Measurements from ENCODE around the gene SLFN14. TPM values are rescaled to one million over a fixed set of nuclear protein-coding genes. Genes with fewer than 3 reads are reported as not detected.

SLFN14 gene
- total RNA-seq, 1 experiment from 2014 or later, result not detected

DNA sequence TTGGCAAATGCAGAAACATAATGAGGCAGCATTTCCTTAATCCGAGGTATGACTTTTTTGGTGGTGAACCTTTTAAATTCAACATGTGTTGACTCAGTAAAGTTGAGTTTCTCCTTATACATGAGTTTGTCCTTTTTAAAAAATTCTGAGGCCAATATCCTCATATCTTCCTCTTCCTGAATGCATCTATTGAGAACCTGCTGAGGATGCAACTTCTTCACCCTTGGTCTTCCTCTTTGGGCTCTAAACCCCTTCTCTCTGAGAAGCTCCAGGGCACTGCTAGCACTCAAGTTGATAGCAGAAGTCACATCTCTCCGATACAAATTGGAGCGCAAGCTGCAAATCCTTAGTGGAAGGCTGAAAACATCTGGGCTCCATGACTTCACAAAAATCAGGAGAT, 3.3 kb downstream of the SLFN14 start:
- Histone ChIP-seq H3K4me3 (ENCODE audit: low read depth in 2 of 2, low read length in 2 of 2) (no peak overlapping the region), H3K4me1 (ENCODE audit: control insufficient read depth, insufficient read depth, low read length) (no peaks in the 10 kb centered on the region), H3K27me3 (ENCODE audit: control insufficient read depth, insufficient read depth, low read length) (no peaks in the 10 kb centered on the region), H3K9me3 (ENCODE audit: control insufficient read depth, insufficient read depth, low read depth, low read length) (no peaks in the 10 kb centered on the region), H3K27ac (ENCODE audit: low read length) (no peak overlapping the region), H3K36me3 (ENCODE audit: control insufficient read depth, insufficient read depth, low read length) (no peaks in the 10 kb centered on the region)
- intact Hi-C loops (cut with micrococcal nuclease; ENCODE audit: unreplicated experiment), result loop anchor here (5.0 kb wide), 1 partner anchor 190 kb away; no protein-coding TSS in a partner anchor
- DNase-seq (ENCODE audit: low read depth, low spot score), result no peak
- ATAC-seq, result no peak
- ChIA-PET CTCF (no interaction called here), POLR2A (interaction anchor here (0.6 kb wide), 1 partner anchor 12 kb away, joined by 4 read pairs; no protein-coding TSS in a partner anchor)
- in situ Hi-C loops (cut with HindIII; ENCODE audit: low pct_unique_long_range_greater_than_20kb, low sequenced_read_pairs), result no loop called here
- no TSS peak for BruUV-seq (replicated peaks)
- TF ChIP-seq POLR2AphosphoS5 (IDR thresholded peaks at IDR 0.05; ENCODE audit: low read depth, low read length) (no peak), SIN3A (IDR thresholded peaks at IDR 0.05; ENCODE audit: borderline replicate concordance, insufficient read depth, low read depth, low read length) (no peak), TCF7L2 (IDR thresholded peaks at IDR 0.05; ENCODE audit: low read depth, low read length) (no peak)
- TF ChIP-seq, protein P1, sequence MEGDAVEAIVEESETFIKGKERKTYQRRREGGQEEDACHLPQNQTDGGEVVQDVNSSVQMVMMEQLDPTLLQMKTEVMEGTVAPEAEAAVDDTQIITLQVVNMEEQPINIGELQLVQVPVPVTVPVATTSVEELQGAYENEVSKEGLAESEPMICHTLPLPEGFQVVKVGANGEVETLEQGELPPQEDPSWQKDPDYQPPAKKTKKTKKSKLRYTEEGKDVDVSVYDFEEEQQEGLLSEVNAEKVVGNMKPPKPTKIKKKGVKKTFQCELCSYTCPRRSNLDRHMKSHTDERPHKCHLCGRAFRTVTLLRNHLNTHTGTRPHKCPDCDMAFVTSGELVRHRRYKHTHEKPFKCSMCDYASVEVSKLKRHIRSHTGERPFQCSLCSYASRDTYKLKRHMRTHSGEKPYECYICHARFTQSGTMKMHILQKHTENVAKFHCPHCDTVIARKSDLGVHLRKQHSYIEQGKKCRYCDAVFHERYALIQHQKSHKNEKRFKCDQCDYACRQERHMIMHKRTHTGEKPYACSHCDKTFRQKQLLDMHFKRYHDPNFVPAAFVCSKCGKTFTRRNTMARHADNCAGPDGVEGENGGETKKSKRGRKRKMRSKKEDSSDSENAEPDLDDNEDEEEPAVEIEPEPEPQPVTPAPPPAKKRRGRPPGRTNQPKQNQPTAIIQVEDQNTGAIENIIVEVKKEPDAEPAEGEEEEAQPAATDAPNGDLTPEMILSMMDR (IDR thresholded peaks at IDR 0.05), result no peak
- TF ChIP-seq, protein P2, sequence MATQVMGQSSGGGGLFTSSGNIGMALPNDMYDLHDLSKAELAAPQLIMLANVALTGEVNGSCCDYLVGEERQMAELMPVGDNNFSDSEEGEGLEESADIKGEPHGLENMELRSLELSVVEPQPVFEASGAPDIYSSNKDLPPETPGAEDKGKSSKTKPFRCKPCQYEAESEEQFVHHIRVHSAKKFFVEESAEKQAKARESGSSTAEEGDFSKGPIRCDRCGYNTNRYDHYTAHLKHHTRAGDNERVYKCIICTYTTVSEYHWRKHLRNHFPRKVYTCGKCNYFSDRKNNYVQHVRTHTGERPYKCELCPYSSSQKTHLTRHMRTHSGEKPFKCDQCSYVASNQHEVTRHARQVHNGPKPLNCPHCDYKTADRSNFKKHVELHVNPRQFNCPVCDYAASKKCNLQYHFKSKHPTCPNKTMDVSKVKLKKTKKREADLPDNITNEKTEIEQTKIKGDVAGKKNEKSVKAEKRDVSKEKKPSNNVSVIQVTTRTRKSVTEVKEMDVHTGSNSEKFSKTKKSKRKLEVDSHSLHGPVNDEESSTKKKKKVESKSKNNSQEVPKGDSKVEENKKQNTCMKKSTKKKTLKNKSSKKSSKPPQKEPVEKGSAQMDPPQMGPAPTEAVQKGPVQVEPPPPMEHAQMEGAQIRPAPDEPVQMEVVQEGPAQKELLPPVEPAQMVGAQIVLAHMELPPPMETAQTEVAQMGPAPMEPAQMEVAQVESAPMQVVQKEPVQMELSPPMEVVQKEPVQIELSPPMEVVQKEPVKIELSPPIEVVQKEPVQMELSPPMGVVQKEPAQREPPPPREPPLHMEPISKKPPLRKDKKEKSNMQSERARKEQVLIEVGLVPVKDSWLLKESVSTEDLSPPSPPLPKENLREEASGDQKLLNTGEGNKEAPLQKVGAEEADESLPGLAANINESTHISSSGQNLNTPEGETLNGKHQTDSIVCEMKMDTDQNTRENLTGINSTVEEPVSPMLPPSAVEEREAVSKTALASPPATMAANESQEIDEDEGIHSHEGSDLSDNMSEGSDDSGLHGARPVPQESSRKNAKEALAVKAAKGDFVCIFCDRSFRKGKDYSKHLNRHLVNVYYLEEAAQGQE (IDR thresholded peaks at IDR 0.05; ENCODE audit: insufficient read depth in 1 of 2, low read depth in 2 of 2, low read length in 1 of 2), result no peak

DNA sequence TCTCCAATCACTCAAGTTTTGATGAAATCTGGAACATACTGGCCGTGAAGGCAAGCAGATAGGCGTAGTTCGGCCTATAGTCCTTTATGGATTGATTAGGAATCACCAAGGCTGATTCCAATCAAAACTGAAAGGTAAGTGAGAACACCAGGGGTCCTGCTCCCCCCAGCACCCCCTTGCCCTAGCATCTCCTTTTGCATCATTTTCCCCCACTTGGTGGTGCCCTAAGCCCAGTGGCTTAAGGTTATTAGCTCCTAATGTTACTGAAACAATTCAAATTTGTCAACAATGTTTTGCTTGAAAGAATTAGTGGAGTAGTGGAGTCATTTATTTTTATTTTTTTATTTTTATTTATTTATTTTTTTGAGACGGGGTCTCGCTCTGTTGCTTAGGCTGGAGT, 4.9 kb downstream of the SLFN14 start:
- in situ Hi-C loops (cut with HindIII; ENCODE audit: low pct_unique_long_range_greater_than_20kb, low sequenced_read_pairs), result no loop called here
- CTCF ChIA-PET, result interaction anchor here (0.6 to 2.1 kb wide), 7 partner anchors 22 to 192 kb away, joined by 3 to 6 read pairs (median 3); partner anchors contain the start of gene PEX12
- ATAC-seq (0 out of 2 replicates have a peak, but pooled peaks have one; percentile 61), DNase-seq (ENCODE audit: low read depth, low spot score) (no peak)
- H3K4me3 ChIP-seq (ENCODE audit: low read depth in 2 of 2, low read length in 2 of 2), result no peak overlapping the region
- no peak overlapping the region for H3K27ac ChIP-seq (ENCODE audit: low read length)
- no TSS peak for BruUV-seq (replicated peaks)
- intact Hi-C loops (cut with micrococcal nuclease; ENCODE audit: unreplicated experiment), result loop anchor here (5.0 kb wide), 1 partner anchor 192 kb away; no protein-coding TSS in a partner anchor
- POLR2A ChIA-PET, result no interaction called here
- no peaks in the 10 kb centered on the region for H3K36me3 ChIP-seq (ENCODE audit: control insufficient read depth, insufficient read depth, low read length)
- peaks cover 4% of the 10 kb centered on the region; the same call in 1 of the 2 replicates for H3K27me3 ChIP-seq (ENCODE audit: control insufficient read depth, insufficient read depth, low read length)
- TF ChIP-seq, protein P1 (IDR thresholded peaks at IDR 0.05), result peak; percentile 69
- TF ChIP-seq, protein P2 (IDR thresholded peaks at IDR 0.05; ENCODE audit: insufficient read depth in 1 of 2, low read depth in 2 of 2, low read length in 1 of 2), result no peak
- no peaks in the 10 kb centered on the region for H3K4me1 ChIP-seq (ENCODE audit: control insufficient read depth, insufficient read depth, low read length)
- H3K9me3 ChIP-seq (ENCODE audit: control insufficient read depth, insufficient read depth, low read depth, low read length), result no peaks in the 10 kb centered on the region

Data from Panc1 (cell line).